ENCODE data around the gene VPS16. TPM values are rescaled to one million over a fixed set of nuclear protein-coding genes. Genes with fewer than 3 reads are reported as not detected.

VPS16 gene
- total RNA-seq, 4 donors from 2014 or later: 29.2 to 42.2 (median 36.7) TPM

- H3K9me3 ChIP-seq: no peaks in the 10 kb centered on the region
- no peak overlapping the region for H3K27ac ChIP-seq
- intact Hi-C loops (cut with DNase I; ENCODE audit: low total_unique reads): no loop called here
- H3K4me3 ChIP-seq: no peak overlapping the region
- TF ChIP-seq POLR2AphosphoS5 (IDR thresholded peaks at IDR 0.05) (no peak), POLR2A (IDR thresholded peaks at IDR 0.05) (no peak), CTCF (IDR thresholded peaks at IDR 0.05) (no peak), EP300 (IDR thresholded peaks at IDR 0.05; ENCODE audit: low read depth) (no peak)
- in situ Hi-C loops (cut with MboI; ENCODE audit: low pct_ligation_motif_present in 1 of 4, low pct_unique_long_range_greater_than_20kb in 1 of 4, low sequenced_read_pairs in 3 of 4): no loop called here
- H3K36me3 ChIP-seq: no peaks in the 10 kb centered on the region
- DNase-seq: no peak
- peaks cover 0 to 7% (median 2%) of the 10 kb centered on the region in 4 donors for H3K4me1 ChIP-seq
- peaks cover 48% of the 10 kb centered on the region for H3K27me3 ChIP-seq
- whole genome bisulfite sequencing, 2 donors (ENCODE audit: low coverage in 1 of 2): 22% methylated on average over 32 of the region's 68 CpGs; no CpG with 5 or more reads in 1 of the 2 donors
Observed at GRCh38 chr20:2820896-2821869, 19.4 kb upstream of the VPS16 start.

GRCh38 chr20:2822073-2822472, 18.5 kb upstream of the VPS16 start:
- Histone ChIP-seq H3K4me1 (peaks cover 0 to 7% (median 2%) of the 10 kb centered on the region in 4 donors), H3K36me3 (no peaks in the 10 kb centered on the region), H3K27ac (no peak overlapping the region), H3K27me3 (peaks cover 57% of the 10 kb centered on the region), H3K4me3 (no peak overlapping the region), H3K9me3 (no peaks in the 10 kb centered on the region)
- in situ Hi-C loops (cut with MboI; ENCODE audit: low pct_ligation_motif_present in 1 of 4, low pct_unique_long_range_greater_than_20kb in 1 of 4, low sequenced_read_pairs in 3 of 4): no loop called here
- WGBS, 2 donors (ENCODE audit: low coverage in 1 of 2): 35% methylated on average over 5 of the region's 5 CpGs; no CpG with 5 or more reads in 1 of the 2 donors
- intact Hi-C loops (cut with DNase I; ENCODE audit: low total_unique reads): no loop called here
- TF ChIP-seq POLR2AphosphoS5 (IDR thresholded peaks at IDR 0.05): no peak
- no peak for TF ChIP-seq EP300 (IDR thresholded peaks at IDR 0.05; ENCODE audit: low read depth)
- no peak for TF ChIP-seq CTCF (IDR thresholded peaks at IDR 0.05)
- no peak for TF ChIP-seq POLR2A (IDR thresholded peaks at IDR 0.05)
- DNase-seq: no peak

GRCh38 chr20:2825761-2826160, 14.8 kb upstream of the VPS16 start:
- H3K4me1 ChIP-seq: peaks cover 0 to 4% (median 1%) of the 10 kb centered on the region in 4 donors
- no peaks in the 10 kb centered on the region for H3K9me3 ChIP-seq
- no peaks in the 10 kb centered on the region for H3K36me3 ChIP-seq
- WGBS, 2 donors (ENCODE audit: low coverage in 1 of 2): 89 to 100% methylated on average over 1 to 2 of the region's 2 CpGs
- TF ChIP-seq EP300 (IDR thresholded peaks at IDR 0.05; ENCODE audit: low read depth) (no peak), POLR2A (IDR thresholded peaks at IDR 0.05) (no peak), POLR2AphosphoS5 (IDR thresholded peaks at IDR 0.05) (no peak), CTCF (IDR thresholded peaks at IDR 0.05) (no peak)
- no peak for DNase-seq
- no peak overlapping the region for H3K27ac ChIP-seq
- H3K27me3 ChIP-seq: peaks cover 67% of the 10 kb centered on the region
- in situ Hi-C loops (cut with MboI; ENCODE audit: low pct_ligation_motif_present in 1 of 4, low pct_unique_long_range_greater_than_20kb in 1 of 4, low sequenced_read_pairs in 3 of 4): no loop called here
- intact Hi-C loops (cut with DNase I; ENCODE audit: low total_unique reads): no loop called here
- H3K4me3 ChIP-seq: no peak overlapping the region

- H3K27me3 ChIP-seq: peaks cover 58% of the 10 kb centered on the region
- intact Hi-C loops (cut with DNase I; ENCODE audit: low total_unique reads): no loop called here
- no peak overlapping the region for H3K4me3 ChIP-seq
- no peaks in the 10 kb centered on the region for H3K9me3 ChIP-seq
- in situ Hi-C loops (cut with MboI; ENCODE audit: low pct_ligation_motif_present in 1 of 4, low pct_unique_long_range_greater_than_20kb in 1 of 4, low sequenced_read_pairs in 3 of 4): no loop called here
- H3K36me3 ChIP-seq: no peaks in the 10 kb centered on the region
- no peaks in the 10 kb centered on the region for H3K4me1 ChIP-seq
- 75 to 81% methylated on average over 4 of the region's 4 CpGs for WGBS, 2 donors (ENCODE audit: low coverage in 1 of 2)
- DNase-seq: no peak
- TF ChIP-seq EP300 (IDR thresholded peaks at IDR 0.05; ENCODE audit: low read depth) (no peak), CTCF (IDR thresholded peaks at IDR 0.05) (no peak), POLR2A (IDR thresholded peaks at IDR 0.05) (no peak), POLR2AphosphoS5 (IDR thresholded peaks at IDR 0.05) (no peak)
- H3K27ac ChIP-seq: no peak overlapping the region
Observed at GRCh38 chr20:2826655-2827054, 13.9 kb upstream of the VPS16 start.

Measured in transverse colon (tissue), 4 donors.